Measurements from ENCODE around the gene ZRANB2. TPM values are rescaled to one million over a fixed set of nuclear protein-coding genes. Genes with fewer than 3 reads are reported as not detected.

ZRANB2 gene
- total RNA-seq, 1 experiment from 2014 or later, result 134 TPM

DNA sequence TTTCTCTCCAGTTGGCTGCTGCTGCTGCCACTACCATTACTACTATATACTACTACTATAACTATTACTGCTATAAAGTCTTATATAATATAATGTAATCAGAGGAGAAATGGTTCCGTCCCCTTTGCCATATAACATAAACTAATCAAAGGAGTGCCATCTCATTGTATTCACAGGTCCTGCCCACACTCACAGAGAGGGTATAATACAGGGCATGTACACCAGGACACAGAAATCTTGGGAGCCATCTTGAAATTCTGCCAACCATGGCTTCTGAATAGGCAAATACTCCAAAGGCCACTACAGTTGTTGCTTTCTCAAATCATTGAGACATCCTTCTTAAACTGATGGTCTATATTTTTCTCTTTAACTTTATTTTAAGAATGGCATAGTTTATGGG is 6.9 kb upstream of the ZRANB2 start:
- POLR2A ChIA-PET, result no interaction called here

DNA sequence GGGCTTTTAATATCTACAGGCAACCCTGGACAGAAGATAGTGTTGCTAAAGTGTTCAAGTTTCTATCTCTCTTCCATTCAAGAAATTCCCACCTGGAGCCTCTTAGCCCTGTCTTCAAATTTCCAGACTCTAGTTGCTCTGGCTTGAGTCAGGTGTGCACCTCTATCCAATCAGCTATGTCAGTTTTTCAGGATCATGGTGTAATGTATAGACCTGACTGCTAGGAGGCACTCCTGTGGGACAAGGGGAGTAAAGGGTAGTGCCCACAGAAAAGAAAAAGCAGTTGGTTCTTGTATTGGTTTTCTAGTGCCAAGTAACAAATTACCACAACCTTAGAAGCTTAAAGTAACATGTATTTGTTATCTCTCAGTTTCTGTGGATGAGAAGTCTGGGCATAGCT is 6.2 kb upstream of the ZRANB2 start:
- H3K9me3 Mint-ChIP-seq (ENCODE audit: unreplicated experiment), result no peaks in the 10 kb centered on the region
- intact Hi-C loops (cut with micrococcal nuclease), result no loop called here

More for the DNA sequence above, 6.9 kb upstream of the ZRANB2 start:
- no peak overlapping the region for H3K27ac Mint-ChIP-seq (ENCODE audit: low read depth, unreplicated experiment)
- DNase-seq (ENCODE audit: unreplicated experiment), result no peak
- no peaks in the 10 kb centered on the region for H3K9me3 Mint-ChIP-seq (ENCODE audit: unreplicated experiment)
- no peaks in the 10 kb centered on the region for H3K4me1 Mint-ChIP-seq (ENCODE audit: insufficient read depth, unreplicated experiment)
- CTCF ChIA-PET, result no interaction called here
- H3K4me3 Mint-ChIP-seq (ENCODE audit: unreplicated experiment), result no peak overlapping the region
- H3K36me3 Mint-ChIP-seq (ENCODE audit: insufficient read depth, unreplicated experiment), result no peaks in the 10 kb centered on the region
- TF ChIP-seq, protein P1, sequence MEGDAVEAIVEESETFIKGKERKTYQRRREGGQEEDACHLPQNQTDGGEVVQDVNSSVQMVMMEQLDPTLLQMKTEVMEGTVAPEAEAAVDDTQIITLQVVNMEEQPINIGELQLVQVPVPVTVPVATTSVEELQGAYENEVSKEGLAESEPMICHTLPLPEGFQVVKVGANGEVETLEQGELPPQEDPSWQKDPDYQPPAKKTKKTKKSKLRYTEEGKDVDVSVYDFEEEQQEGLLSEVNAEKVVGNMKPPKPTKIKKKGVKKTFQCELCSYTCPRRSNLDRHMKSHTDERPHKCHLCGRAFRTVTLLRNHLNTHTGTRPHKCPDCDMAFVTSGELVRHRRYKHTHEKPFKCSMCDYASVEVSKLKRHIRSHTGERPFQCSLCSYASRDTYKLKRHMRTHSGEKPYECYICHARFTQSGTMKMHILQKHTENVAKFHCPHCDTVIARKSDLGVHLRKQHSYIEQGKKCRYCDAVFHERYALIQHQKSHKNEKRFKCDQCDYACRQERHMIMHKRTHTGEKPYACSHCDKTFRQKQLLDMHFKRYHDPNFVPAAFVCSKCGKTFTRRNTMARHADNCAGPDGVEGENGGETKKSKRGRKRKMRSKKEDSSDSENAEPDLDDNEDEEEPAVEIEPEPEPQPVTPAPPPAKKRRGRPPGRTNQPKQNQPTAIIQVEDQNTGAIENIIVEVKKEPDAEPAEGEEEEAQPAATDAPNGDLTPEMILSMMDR (IDR thresholded peaks at IDR 0.05; ENCODE audit: unreplicated experiment), result no peak
- peaks cover 11% of the 10 kb centered on the region for H3K27me3 Mint-ChIP-seq (ENCODE audit: insufficient read depth, unreplicated experiment)
- intact Hi-C loops (cut with micrococcal nuclease), result no loop called here
- BruUV-seq (replicated peaks), result no TSS peak

DNA sequence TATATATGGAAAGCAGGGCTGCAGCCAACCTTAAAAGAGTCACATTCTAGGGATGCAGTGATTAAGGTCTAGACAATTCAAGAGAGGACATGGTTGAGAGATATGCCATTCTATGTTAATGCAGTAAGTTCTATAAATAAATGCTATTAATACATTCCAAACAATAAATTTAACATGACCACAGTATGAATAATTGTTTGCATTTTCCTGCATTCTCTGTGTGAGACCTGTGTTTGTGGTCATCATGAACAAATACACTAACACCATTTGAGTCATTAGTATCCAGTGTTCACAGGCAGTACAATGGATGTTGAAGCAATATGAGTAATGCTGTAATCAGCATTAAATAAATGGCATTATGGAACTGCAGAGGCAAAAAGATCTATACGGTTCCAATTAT is 5.5 kb upstream of the ZRANB2 start:
- H3K4me1 Mint-ChIP-seq (ENCODE audit: insufficient read depth, unreplicated experiment), result no peaks in the 10 kb centered on the region
- no peak overlapping the region for H3K4me3 Mint-ChIP-seq (ENCODE audit: unreplicated experiment)
- ChIA-PET POLR2A (no interaction called here), CTCF (no interaction called here)
- H3K27ac Mint-ChIP-seq (ENCODE audit: low read depth, unreplicated experiment), result no peak overlapping the region
- H3K9me3 Mint-ChIP-seq (ENCODE audit: unreplicated experiment), result no peaks in the 10 kb centered on the region
- DNase-seq (ENCODE audit: unreplicated experiment), result peak; percentile 18
- intact Hi-C loops (cut with micrococcal nuclease), result no loop called here
- no peaks in the 10 kb centered on the region for H3K36me3 Mint-ChIP-seq (ENCODE audit: insufficient read depth, unreplicated experiment)
- no TSS peak for BruUV-seq (replicated peaks)
- TF ChIP-seq, protein P1 (IDR thresholded peaks at IDR 0.05; ENCODE audit: unreplicated experiment), result no peak
- peaks cover 11% of the 10 kb centered on the region for H3K27me3 Mint-ChIP-seq (ENCODE audit: insufficient read depth, unreplicated experiment)

More for the DNA sequence above, 6.2 kb upstream of the ZRANB2 start:
- CTCF ChIA-PET, result no interaction called here
- BruUV-seq (replicated peaks), result no TSS peak
- POLR2A ChIA-PET, result no interaction called here
- Mint-ChIP-seq H3K36me3 (ENCODE audit: insufficient read depth, unreplicated experiment) (no peaks in the 10 kb centered on the region), H3K27ac (ENCODE audit: low read depth, unreplicated experiment) (no peak overlapping the region), H3K27me3 (ENCODE audit: insufficient read depth, unreplicated experiment) (peaks cover 11% of the 10 kb centered on the region), H3K4me1 (ENCODE audit: insufficient read depth, unreplicated experiment) (no peaks in the 10 kb centered on the region), H3K4me3 (ENCODE audit: unreplicated experiment) (no peak overlapping the region)
- no peak for DNase-seq (ENCODE audit: unreplicated experiment)
- TF ChIP-seq, protein P1 (IDR thresholded peaks at IDR 0.05; ENCODE audit: unreplicated experiment), result no peak

DNA sequence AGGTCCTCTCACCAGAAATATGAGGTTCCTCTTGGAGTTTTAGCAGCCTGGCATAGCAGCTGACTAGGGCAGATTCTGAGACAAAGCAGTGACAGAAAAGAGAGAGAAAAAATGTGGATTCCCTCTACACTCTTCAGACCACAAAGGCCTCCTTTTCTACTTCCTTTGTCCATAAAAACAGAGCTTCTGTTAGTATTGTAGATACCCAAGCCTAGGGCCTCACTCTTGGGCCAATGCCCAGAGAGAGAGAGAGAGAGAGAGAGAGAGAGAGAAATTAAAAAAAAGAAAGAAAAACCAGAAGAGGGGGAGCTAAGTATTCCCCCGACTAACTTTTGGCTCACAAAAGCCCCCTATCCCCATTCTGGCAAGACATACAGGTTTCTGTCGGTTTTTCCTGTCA is 2.4 kb upstream of the ZRANB2 start:
- TF ChIP-seq, protein P1 (IDR thresholded peaks at IDR 0.05; ENCODE audit: unreplicated experiment), result no peak
- peaks cover 6% of the 10 kb centered on the region for H3K4me1 Mint-ChIP-seq (ENCODE audit: insufficient read depth, unreplicated experiment)
- ChIA-PET CTCF (no interaction called here), POLR2A (interaction anchor here (1.2 kb wide), 1 partner anchor 8 kb away, joined by 3 read pairs; no protein-coding TSS in a partner anchor)
- DNase-seq (ENCODE audit: unreplicated experiment), result no peak
- H3K9me3 Mint-ChIP-seq (ENCODE audit: unreplicated experiment), result no peaks in the 10 kb centered on the region
- H3K27me3 Mint-ChIP-seq (ENCODE audit: insufficient read depth, unreplicated experiment), result peaks cover 11% of the 10 kb centered on the region
- no TSS peak for BruUV-seq (replicated peaks)
- no peak overlapping the region for H3K4me3 Mint-ChIP-seq (ENCODE audit: unreplicated experiment)
- H3K27ac Mint-ChIP-seq (ENCODE audit: low read depth, unreplicated experiment), result no peak overlapping the region
- intact Hi-C loops (cut with micrococcal nuclease), result no loop called here
- H3K36me3 Mint-ChIP-seq (ENCODE audit: insufficient read depth, unreplicated experiment), result peaks cover 18% of the 10 kb centered on the region

Measured in MCF 10A (cell line).